Keratinocyte (primary cell): ENCODE results near the gene POU3F1.

Experiments
- CTCF ChIP-seq, 3 experiments: IDR thresholded peaks in 1 of 3; conservative IDR thresholded peaks in 1 of 3; optimal IDR thresholded peaks in 1 of 3; 2 replicates in 2 of 3; 3 replicates in 1 of 3; pipeline versions ENCODE3 to v1.5.1; 2011; ENCODE audit warnings: low read length in 3 of 3, mild to moderate bottlenecking in 3 of 3, moderate library complexity in 2 of 3, control low read depth in 1 of 3, inconsistent platforms in 1 of 3; ENCODE audit not compliant: insufficient read depth in 2 of 3; ENCODE audit errors: extremely low read depth in 1 of 3
- EZH2 ChIP-seq: IDR thresholded peaks from one replicate; pipeline ENCODE4 v1.6.1; 2012; ENCODE audit warnings: inconsistent platforms, mild to moderate bottlenecking, low read length, moderate library complexity

GRCh38 chr1:38037221-38037939 lies 9.2 kb downstream of the POU3F1 start:
- TF ChIP-seq CTCF (optimal IDR thresholded peaks at IDR 0.05 in 1 of 3, IDR thresholded peaks at IDR 0.05 in 1 of 3, conservative IDR thresholded peaks at IDR 0.05 in 1 of 3; ENCODE audit: extremely low read depth in 1 of 3, insufficient read depth in 2 of 3, low read length in 3 of 3) (peak; percentile 34 to 52 (median 35)), EZH2 (no peak)
